ENCODE results near the gene BORCS6.
A peak's percentile ranks its signal among the peaks of the same experiment; 100 is the strongest.
"Not testable (repeated sequence)": the region's sequence is repeated elsewhere in the genome, so short reads cannot be mapped to it uniquely, and the experiment has no call there.

Gene BORCS6

DNA sequence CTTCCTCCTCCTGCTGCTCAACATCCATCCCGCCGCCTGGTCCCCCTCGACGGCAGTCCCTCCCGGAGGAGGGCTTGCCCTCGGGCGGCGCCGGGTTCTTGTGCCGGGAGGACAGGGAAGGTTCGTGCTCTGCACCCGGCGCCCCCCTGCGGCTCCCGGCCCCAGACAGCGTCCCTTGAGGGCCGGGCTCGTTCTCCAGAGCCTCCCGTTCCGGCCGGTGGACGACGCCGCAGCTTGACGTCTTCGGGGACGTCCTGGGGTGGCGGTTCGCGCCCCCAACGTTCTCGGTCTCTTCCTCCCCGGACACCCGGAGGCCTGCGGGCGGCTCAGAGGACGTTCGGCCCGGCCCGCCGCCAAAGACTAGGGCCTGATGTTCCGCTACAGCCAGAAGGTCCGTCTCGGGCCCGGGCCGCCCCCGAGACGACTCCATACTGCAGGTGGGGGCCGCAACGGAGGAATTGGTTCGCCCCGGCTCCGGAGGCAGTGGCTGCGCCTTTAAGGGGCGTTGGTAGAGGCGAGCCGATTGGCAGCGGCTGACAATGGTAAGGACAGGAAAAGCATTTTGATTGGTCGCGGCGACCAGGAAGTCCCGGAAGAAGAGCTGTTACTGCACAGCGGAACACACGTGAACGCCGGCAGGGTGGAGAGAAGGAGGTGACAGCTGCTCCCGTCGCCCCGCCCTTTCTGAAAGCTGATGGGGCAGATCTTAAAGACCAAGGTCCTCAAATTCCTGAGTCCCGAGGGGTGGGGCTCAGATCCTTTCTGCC lies at the start of gene BORCS6:
Gene BORCS6, minus strand, starts transcription at position 470 of the 767 bp plus-strand sequence. Its CDS starts 40 bp downstream, at position 430.
- peak; percentile 91 for FAIRE-seq

DNA sequence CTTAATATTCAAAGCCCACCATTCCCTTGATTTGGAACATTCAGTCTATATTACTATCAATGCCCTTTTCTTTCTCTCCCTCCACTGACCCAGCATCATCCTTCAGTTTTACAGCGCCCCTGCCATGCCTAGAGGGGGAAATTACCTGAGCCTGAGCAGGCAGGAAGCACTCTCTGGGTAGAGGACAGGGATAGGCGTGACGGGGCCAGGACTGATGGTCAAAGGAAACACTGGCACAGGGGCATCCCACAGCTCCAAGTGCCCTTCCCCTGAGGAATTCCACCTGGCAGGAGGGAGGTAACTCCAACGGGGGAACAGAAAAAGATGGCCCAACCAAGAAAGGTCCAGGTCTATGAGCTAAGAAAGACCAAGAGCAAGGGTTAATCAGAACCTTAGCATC lies 47.9 kb upstream of the BORCS6 start:
- no peak for FAIRE-seq

DNA sequence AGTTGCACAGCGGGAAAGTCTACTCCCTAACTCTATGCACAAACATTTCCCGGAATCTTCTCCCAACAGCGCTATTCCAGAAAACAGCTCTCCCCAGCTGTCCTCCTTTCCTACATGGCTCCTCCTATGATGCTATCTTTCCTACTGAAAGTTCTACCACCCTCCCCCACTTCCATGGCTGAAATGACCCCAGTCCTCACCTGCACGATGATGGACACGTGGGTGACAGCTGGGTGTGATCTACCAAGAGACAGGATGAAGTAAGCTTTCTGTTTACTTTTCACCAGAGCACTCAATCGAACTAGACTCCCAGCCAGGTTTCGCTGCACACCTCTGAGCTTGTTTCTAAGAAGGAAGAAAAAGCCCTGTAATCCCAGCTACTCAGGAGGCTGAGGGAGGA lies 47.2 kb upstream of the BORCS6 start:
- FAIRE-seq, result no peak

DNA sequence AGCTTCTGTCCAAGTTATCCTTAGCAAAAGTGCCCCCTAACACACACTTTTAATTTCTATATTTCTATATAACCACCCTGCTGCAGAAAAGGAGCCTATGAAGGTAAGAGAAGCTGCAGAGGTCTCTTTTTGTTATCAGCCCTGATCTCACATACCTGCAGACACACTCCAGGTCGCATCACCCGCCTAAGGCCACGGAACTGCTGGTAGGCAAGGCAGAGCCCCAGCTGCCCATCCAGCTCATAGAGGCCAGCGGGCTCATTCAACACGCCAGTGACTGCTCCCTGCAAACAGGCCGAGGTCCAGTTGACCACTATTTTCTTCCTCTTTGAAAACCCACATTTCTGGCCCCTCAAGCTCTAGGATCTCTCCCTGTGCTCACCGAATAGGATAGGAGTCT lies 45.7 kb upstream of the BORCS6 start:
- FAIRE-seq, result no peak

DNA sequence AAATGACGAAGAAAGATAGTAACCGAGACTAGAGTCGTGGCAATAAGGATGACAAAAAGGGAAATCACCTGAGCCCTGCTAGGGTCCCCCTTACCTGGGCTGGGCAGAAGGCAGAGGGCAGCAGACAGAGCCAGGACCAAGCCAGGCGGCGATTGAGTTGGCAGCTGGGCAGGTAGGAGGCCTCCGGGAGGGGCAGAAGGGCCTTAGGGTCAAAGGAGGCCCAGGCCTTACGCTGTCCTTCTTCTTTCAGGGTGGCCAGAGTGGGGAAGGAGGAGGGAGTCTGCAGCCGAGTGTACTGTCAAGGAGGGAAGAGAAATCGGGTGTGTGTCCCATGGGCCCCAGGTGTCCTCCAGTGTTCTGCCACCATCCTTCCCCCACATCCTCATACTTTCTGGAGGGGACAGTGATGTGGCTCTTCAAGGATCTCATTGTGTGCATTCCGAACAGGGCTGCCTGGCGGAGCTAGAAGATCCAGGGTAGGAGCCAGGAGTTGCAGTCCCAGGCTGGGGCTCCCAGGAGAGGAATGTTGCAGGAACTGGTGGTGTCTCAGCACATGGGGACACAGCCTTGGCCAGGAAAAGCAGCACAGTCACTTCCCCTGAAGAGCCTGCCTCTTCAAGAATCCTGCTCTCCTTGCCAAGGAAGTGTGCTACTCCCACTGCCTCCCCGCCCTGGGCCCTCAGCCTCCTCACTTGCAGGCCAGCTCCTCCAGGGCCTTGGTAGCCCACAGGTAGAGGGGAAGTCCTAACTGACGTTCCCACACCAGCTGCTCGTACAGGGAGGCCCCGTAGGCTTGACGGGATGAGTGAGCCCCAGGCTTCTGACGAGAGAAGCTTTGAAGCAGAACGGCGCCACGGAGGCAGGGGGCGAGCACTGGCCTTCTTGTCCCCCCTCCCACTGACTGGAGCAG lies 44.6 kb upstream of the BORCS6 start:
- FAIRE-seq, result no peak

DNA sequence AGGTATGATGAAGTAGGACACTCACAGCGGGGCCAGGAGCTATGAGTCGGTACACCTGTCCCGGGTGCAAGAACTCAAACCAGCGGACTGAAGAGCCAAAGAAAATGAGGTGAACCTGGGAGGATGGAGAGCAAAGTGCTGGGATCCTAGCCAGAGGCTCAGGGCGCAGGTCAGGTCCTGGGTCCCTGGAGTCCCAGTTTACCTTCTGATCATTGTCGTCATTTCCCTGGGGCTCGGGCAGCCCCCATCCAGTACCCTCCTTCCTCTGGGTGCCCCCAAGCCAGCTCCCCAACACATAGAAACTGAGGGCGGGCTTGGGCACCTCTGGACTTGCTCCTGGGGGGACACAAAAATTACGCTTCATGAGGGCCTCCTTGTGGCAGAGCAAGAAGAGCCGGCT lies 41.7 kb upstream of the BORCS6 start:
- FAIRE-seq, result no peak

DNA sequence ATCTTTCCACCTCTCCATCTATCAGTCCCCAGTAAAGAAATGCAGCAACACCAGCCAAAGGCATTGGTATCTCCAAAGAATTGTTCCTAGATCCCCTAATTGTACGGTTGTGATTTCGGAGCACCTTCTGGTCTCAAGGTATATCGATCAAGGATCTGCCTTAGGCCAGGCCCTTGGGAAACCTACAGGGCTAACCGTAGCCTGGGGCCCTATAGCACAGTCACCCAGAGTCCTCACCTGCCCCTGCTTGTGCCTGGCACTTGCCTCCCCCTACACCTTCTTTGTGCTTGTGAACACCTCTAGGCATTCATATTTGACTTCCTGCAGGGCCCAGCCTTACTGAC lies 37.2 kb upstream of the BORCS6 start:
- no peak for FAIRE-seq

DNA sequence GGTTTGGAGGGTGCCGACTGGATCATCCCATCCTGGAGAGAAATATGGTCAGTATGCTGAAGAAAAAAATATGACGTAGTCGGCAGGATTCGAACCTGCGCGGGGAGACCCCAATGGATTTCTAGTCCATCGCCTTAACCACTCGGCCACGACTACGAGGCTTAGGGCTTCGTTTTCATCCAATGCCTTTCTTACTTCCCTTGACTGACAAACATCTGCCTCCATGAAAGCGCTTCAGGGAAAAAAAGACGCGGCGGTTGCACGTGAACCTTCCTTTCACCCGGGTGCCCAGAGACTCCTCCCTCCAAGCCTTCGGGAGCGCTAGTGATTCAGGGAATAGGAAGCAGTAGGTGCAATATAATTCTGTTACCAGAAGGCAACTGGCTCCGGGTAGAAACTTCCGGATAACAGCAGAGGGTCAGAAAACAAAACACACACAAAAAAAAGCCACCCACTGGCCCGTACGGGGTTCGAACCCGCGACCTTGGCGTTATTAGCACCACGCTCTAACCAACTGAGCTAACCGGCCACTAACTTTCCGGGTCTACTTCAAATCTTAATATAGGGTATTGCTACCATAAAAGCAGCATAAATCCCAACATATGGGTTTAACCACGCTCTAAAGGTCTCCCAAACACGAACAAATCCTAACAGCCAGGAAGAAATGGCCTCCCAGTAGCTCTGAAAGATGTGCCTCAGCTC lies 36.7 kb upstream of the BORCS6 start:
- no peak for FAIRE-seq

DNA sequence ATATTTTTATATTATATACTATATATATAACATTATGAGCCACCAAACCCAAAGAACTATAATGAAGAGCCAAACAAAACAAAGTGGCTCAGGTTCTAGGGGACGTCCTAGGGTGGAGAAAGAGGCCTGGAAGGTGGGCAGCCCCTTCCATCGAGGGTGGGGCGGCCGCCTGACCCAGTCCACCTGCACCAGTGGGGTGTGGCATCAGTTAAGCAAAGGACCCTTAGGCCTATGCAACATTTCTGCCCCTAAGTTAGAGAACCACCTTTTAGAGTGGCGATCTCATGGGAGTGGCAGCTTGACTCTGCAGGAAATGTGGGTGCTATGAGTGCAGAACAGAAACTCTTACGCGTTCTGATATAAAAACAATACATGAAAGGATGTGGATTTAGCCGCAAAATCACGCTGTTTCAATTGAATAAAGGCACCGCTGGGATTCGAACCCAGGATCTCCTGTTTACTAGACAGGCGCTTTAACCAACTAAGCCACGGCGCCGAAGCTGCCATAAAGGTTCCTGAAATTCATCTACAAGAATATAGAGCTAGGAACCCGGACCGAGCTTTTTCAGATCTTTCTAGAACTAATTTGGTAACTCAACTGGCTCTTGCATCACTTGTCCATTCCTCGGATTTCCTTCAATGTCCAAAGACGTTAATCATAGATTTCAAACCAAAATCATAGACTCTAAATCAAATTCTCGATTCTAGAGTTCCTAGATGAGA lies 36.0 kb upstream of the BORCS6 start:
- no peak for FAIRE-seq

DNA sequence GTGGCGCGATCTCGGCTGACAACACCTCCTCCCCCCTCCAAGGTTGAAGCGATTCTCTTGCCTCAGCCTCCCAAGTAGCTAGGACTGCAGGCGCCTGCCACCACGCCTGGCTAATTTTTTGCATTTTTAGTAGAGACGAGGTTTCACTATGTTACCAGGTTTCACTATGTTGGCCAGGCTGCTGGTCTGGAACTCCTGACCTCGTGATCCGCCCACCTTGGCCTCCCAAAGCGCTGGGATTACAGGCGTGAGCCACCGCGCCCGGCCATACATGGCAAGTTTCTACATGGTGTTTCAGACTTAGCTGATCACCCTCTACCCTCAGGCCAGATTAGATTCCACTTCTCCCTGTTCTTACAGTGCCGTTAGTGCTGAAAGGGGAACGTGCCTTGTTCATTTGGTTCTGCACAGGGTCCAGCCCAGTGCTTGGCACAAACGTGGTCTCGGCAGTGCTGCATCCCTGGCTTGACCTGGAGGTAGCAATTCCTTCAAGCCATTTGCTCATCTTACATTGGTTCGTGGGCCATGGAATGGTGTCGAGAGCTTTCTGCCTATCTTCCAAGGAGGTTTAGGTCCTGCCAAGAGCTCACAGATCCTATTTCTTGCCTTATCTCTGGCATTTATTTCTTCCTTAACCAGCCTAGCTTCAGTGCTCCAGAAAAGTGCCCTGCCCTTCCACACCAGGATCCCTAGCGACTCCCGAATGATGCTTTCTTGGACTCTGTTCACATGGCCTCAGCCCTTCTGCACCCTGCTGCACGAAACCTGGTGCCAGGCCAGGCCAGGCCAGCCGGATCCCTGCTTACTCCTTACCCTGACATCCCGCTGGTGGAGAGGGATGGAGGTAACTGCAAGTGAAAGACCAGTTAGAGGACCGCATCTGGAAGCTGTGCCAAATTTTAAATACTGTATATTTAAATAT lies 35.2 kb upstream of the BORCS6 start:
- FAIRE-seq, result no peak

DNA sequence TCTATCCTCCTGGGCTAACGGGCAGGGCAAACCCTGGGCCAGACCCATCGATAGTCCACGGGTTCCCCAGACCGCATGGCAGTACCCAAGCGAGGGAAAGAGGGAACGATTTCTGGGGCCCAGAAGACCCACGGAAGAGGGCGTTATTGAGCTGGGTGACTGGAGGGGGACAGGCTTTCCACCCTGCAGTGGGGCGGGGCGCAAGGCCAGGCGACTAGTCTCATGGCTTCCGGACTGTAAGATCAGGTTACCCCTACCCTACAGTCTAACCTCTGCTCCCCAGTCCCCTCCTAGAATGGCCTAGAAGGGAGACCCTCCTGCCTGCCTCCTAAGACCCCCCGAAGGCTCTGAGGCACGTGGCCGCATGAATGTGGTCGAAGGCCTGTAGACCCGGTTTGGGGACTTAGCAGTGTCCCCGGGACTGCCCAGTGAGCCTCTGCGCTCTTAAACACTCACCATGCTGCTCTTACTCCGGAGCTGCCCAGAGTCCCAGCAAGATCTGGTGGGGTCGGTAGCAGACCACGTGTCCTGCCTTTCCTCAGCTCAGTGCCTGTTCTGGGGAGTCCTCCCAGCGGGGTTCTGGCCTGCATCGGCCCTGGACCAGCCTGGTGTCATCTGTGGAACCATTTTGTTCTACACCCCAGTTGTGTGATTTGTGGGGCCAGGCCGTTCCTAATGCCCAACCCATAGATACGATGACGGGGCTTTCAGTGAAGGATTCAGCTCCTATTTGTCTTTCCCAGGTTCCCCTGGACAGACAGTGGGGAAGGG lies 33.6 kb upstream of the BORCS6 start:
- FAIRE-seq, result no peak

DNA sequence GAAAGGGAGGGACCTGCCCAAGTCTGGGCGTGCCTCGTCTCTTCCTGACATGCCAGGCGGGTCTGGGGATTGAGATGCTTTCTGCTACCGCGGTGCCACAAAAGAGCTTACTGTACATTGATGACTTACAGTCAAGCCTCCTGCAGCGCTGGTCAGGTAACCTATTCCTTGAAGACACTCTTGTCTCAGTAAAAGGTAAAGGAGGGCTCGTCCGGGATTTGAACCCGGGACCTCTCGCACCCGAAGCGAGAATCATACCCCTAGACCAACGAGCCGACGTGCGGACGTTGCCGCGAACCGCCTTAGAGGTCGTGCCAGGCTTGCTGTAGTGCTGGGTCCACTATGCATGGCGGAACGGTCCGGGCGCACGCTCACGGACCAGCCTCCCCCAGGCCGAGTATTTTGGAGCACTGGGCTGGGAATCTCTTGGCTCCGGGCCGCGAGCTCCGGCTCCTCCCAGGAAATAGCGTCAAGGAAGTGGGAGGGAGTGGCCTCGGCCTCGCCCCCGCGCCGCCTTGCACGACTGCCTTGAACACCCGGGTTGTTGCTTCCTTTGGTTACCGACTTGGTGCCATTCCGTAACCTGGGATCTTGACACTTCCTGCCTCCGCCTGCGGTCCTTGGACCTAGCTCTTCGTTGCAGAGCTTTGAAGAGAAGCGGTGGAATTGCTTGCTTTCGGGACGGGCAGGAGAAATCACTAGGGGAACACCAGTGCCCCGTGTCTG lies 32.8 kb upstream of the BORCS6 start:
- FAIRE-seq, result no peak

DNA sequence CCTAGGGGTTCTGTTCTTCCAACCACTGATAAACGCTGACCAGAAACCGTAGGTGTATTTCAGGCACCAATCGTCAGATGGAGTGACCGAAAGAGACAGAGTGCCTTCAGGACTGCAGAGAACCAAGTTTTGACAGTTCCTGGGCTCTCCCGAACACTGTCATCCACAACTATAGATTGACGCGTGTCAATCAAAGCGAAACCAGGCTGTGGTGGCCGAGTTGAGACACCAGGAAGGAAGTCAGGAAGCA lies 32.3 kb upstream of the BORCS6 start:
- FAIRE-seq, result no peak

DNA sequence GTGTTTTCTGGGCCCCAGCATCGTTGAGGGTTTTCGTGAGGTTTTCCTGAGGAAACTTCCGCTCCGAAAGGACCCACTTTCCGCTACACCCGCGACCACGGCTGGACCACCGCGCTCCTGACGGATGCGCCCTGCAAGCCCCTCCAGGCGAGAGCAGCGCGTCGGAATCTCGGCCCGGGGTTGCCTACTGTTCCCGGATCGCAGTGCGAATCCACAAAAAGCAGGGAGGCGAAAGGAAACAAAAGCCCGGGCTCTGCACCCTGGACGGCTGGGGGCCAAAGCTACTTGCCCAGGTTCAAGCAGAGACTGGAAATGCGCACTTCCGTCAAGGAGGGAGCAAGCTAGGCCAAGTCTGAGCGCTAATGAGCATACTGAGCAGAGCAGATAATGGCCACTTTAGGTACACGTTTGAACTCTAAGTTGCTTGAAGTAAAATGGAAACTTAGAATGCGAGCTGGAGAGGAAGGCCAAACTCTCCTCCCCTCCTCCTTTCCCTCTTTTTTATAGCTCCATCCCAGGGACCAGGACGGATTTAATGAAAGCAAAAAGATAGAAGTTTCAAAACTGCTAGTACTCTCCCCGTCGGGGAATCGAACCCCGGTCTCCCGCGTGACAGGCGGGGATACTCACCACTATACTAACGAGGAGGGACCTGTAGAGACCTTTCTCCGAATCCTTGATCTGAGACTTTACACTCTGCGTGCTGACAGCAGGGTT lies 31.8 kb upstream of the BORCS6 start:
- no peak for FAIRE-seq

DNA sequence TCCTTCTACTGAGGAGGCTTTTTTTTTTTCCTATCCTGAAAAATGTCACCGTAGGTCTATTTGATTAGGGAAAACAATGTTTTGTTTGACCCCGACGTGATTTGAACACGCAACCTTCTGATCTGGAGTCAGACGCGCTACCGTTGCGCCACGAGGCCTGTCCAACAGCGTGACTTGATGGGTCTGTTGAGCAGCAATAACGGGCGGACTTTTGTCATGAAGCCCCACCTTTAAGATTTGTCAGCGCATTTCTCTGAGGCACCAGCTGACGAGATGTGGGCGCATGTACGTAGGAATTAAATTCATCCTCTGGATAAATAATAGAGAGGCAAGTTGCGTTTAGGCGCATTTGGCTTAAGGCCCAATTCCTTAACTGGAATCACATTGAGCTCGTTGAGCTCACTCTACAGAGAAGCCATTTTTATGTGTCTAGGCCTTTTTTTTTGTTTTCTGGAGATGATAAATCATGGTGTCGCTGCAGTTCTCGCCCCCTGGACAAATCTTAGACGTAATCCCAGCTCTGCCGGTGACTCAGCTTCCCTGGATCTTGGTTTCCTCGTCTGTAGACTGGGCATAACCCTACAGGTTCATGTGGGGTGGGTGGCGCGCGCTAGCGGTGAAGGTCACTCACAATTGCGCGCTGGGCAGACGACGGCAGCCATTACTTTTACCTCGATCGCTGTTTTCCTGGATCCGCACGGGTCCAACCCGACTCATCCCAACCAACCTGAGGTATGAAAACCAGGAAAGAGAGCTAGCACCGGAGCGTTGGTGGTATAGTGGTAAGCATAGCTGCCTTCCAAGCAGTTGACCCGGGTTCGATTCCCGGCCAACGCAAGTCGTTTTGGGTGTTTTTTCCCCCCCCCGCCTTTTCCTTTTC lies 31.0 kb upstream of the BORCS6 start:
- FAIRE-seq, result no peak

DNA sequence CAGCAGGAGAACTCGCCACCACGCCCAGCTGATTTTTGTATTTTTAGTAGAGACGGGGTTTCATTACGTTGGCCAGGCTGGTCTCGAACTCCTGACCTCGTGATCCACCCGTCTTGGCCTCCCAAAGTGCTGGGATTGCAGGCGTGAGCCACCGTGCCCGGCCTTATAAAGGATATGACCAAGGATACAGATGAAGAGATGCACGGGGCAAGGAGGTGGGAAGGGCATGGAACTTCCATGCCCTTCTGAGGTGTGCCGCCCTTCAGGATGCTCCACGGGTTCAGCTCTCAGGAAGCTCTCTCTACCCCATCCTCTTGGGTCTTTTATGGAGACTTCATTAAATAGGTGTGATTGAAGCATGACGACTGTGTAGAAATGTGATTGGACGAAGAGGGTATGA lies 24.0 kb upstream of the BORCS6 start:
- FAIRE-seq, result not testable (repeated sequence)

DNA sequence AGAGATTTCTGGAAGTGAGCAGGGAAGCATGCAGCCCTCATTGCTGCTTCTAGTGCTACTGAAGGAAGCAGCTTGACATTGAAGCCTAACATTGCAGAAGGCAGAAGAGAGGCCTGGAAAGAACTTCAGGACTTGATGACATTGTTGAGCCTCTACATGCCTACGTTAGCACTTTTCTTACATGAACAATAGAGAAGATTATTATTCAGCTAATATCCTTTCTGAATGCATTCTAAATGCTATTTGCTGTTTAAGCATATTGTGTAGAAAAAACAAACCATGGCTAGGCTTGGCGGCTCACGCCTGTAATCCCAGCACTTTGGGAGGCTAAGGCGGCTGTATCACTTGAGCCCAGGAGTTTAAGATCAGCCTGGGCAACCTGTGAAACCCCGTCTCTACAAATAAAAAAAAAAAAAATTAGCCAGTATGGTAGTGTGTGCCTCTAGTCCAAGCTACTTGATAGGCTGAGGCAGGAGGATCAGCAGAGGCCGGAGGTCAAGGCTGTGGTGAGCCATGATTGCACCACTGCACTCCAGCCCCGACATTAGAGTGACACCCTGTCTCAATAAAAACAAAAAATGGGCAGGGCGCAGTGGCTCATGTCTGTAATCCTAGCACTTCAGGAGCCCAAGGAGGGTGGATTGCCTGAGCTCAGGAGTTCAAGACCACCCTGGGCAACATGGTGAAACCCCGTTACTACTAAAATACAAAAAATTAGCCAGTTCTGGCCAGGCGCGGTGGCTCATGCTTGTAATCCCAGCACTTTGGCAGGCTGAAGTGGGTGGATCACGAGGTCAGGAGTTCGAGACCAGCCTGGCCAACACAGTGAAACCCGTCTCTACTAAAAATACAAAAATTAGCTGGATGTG lies 22.6 kb upstream of the BORCS6 start:
- FAIRE-seq, result no peak
